ENCODE data around the gene MUC5AC. TPM values are rescaled to one million over a fixed set of nuclear protein-coding genes. Genes with fewer than 3 reads are reported as not detected.
"Not testable (repeated sequence)": the region's sequence is repeated elsewhere in the genome, so short reads cannot be mapped to it uniquely, and the experiment has no call there.

Gene MUC5AC
- polyA plus RNA-seq, 3 donors, result 0.01 TPM; not detected in 1

GRCh38 chr11:1174441-1175370 lies 17.0 kb downstream of the MUC5AC start:
- no peak for DNase-seq (ENCODE audit: low read depth in 3 of 3, low spot score in 2 of 3)

- no peak for DNase-seq (ENCODE audit: low read depth in 3 of 3, low spot score in 2 of 3)
Observed at GRCh38 chr11:1175461-1176223, 17.9 kb downstream of the MUC5AC start.

- DNase-seq (ENCODE audit: low read depth in 3 of 3, low spot score in 2 of 3), result no peak
Observed at GRCh38 chr11:1176224-1177019, 18.7 kb downstream of the MUC5AC start.

DNA sequence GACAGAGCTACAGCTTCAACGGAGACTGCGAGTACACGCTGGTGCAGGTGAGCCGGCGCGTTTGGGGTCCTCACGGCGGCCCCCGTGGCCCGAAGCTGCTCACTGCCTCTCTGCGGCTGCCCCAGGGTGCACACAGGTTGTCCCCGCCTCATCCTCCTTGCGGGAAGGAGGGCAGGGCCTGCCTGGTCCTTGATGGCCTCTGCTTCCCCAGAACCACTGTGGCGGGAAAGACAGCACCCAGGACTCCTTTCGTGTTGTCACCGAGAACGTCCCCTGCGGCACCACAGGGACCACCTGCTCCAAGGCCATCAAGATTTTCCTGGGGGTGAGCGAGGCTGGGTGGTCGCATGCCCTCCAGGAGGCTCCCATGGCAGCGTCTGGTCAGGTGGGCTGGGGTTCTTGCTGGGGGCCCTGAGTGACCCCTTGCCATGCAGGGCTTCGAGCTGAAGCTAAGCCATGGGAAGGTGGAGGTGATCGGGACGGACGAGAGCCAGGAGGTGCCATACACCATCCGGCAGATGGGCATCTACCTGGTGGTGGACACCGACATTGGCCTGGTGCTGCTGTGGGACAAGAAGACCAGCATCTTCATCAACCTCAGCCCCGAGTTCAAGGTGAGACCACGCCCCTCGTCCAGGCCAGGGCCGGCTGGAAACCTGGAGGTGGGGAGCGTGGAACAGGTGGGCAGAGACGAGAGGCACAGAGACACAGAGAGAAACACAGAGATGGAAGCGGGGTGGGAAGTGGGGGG lies 19.4 kb downstream of the MUC5AC start:
- DNase-seq (ENCODE audit: low read depth in 3 of 3, low spot score in 2 of 3), result no peak

- no peak for DNase-seq (ENCODE audit: low read depth in 3 of 3, low spot score in 2 of 3)
Observed at GRCh38 chr11:1177771-1178090, 20.0 kb downstream of the MUC5AC start.

DNA sequence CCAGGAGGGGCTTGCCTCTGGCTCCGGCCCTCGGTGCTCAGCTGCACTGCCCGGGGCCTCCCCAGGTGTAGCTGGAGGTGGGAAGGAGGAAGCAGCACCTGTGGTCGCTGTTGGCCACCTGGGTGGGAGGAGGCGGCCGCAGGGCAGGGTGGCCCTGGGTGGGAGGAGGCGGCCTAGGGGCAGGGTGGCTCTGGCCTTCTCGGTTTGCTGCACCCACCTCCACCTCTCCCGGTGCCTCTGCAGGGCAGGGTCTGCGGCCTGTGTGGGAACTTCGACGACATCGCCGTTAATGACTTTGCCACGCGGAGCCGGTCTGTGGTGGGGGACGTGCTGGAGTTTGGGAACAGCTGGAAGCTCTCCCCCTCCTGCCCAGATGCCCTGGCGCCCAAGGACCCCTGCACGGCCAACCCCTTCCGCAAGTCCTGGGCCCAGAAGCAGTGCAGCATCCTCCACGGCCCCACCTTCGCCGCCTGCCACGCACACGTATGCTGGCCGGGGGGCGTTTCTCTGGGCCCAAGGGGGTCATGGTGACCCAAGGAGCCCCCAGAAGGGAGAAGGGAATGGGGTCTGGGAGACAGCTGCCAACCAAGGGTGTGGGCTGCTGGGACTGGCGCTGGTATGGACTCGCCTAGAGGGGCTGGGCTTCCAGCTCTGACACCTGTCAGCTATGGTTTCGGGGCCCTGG lies 20.6 kb downstream of the MUC5AC start:
- DNase-seq (ENCODE audit: low read depth in 3 of 3, low spot score in 2 of 3), result no peak

GRCh38 chr11:1178906-1179305 lies 21.2 kb downstream of the MUC5AC start:
- no peak for DNase-seq (ENCODE audit: low read depth in 3 of 3, low spot score in 2 of 3)

DNA sequence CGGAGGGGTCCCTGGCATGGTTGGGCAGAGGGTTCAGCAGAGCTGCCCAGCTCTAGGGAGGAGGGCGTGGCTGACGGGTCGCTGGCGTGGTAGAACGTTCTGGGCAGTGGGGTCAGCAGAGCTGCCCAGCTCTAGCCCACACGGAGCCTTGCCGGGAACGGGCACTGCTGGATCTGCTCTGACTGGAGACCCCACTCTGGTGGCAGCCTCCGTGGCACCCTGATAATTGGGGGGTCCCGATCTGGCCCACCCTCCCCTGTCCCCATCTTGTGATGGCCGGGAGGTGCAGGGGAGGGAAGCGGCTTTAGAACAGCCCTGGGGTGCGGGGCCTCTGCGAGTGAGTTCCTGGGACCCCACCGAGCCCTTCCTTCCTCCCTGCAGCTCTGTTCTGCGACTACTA lies 21.9 kb downstream of the MUC5AC start:
- DNase-seq (ENCODE audit: low read depth in 3 of 3, low spot score in 2 of 3), result no peak

DNA sequence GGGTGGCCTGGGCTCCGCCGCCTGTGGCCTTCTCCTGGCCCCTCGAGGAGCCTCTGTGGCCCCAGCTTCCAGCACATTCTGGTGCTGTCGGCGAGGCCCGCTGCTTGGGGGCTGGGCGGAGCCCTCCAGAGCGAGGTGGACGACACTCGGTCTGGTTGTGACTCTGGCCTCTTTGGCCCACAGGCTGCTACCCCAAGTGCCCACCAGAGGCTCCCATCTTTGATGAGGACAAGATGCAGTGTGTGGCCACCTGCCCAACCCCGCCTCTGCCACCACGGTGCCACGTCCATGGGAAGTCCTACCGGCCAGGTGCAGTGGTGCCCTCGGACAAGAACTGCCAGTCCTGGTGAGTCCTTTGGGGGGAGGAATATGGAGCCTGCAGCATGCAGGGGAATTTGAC lies 22.4 kb downstream of the MUC5AC start:
- DNase-seq (ENCODE audit: low read depth in 3 of 3, low spot score in 2 of 3), result no peak

DNA sequence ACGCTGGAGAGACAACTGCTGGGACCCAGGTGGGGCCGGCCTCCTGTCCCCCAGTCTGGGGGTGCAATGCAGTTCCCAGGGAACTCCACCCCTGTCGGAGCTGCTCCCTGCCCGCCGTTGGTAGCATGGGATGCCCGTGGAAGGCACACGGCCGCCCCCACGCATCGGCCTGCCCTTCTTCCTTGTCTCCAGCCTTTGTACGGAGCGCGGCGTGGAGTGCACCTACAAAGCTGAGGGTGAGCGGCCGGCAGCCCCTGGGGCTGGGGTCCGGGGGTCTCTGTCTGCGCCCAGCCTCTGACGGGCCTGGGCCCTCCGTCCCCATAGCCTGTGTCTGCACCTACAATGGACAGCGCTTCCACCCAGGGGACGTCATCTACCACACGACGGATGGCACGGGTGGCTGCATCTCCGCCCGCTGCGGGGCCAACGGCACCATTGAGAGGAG lies 23.2 kb downstream of the MUC5AC start:
- no peak for DNase-seq (ENCODE audit: low read depth in 3 of 3, low spot score in 2 of 3)

DNA sequence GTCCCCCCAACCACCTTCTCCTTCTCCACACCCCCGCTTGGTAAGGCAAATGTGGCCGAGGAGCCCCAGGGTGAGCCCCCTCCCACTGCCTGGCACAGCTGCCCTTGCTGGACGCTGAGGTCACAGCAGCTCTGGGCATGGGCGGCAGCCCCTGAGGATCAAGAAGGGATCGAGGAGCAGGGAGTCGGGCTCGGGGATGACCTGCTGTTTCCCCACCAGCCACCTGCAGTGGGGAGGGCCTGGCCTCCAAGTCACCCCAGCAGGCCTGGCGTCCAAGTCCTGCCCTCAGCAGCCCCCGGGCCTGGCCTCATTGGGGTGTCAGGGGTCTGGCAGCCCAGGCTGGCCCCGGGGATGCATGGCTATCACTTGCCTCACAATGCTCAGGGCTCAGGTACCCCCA lies 23.7 kb downstream of the MUC5AC start:
- DNase-seq (ENCODE audit: low read depth in 3 of 3, low spot score in 2 of 3), result no peak

DNA sequence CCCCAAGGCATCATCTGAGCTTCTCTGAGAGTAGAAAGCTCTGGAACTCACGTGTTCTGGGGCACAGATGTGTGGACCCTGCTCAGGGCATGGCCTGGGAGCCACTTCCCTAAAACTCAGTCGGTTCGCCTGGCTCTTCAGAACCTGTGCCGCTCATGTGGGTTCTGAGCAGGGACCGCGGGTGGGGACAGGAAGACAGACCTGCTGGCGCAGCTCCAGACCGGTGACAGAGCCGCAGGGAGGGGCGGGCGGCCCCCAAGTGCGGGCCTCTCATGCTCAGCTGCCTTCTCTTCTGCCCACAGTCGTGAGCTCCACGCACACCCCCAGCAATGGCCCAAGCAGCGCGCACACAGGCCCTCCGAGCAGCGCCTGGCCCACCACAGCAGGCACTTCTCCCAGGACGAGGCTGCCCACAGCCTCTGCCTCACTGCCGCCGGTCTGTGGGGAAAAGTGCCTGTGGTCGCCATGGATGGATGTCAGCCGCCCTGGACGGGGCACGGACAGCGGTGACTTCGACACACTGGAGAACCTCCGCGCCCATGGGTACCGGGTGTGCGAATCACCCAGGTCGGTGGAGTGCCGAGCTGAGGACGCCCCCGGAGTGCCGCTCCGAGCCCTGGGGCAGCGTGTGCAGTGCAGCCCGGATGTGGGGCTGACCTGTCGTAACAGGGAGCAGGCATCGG lies 24.2 kb downstream of the MUC5AC start:
- no peak for DNase-seq (ENCODE audit: low read depth in 3 of 3, low spot score in 2 of 3)

DNA sequence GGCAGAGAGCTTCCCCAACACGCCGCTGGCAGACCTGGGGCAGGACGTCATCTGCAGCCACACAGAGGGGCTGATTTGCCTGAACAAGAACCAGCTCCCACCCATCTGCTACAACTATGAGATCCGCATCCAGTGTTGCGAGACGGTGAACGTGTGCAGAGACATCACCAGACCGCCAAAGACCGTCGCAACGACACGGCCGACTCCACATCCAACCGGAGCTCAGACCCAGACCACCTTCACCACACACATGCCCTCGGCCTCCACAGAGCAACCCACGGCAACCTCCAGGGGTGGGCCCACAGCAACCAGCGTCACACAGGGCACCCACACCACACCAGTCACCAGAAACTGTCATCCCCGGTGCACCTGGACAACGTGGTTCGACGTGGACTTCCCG lies 26.4 kb downstream of the MUC5AC start:
- not testable (repeated sequence) for DNase-seq (ENCODE audit: low read depth in 3 of 3, low spot score in 2 of 3)

- DNase-seq (ENCODE audit: low read depth in 3 of 3, low spot score in 2 of 3), result not testable (repeated sequence)
Observed at GRCh38 chr11:1188451-1189130, 30.8 kb downstream of the MUC5AC start.

GRCh38 chr11:1189816-1190215 lies 32.1 kb downstream of the MUC5AC start:
- not testable (repeated sequence) for DNase-seq (ENCODE audit: low read depth in 3 of 3, low spot score in 2 of 3)

DNA sequence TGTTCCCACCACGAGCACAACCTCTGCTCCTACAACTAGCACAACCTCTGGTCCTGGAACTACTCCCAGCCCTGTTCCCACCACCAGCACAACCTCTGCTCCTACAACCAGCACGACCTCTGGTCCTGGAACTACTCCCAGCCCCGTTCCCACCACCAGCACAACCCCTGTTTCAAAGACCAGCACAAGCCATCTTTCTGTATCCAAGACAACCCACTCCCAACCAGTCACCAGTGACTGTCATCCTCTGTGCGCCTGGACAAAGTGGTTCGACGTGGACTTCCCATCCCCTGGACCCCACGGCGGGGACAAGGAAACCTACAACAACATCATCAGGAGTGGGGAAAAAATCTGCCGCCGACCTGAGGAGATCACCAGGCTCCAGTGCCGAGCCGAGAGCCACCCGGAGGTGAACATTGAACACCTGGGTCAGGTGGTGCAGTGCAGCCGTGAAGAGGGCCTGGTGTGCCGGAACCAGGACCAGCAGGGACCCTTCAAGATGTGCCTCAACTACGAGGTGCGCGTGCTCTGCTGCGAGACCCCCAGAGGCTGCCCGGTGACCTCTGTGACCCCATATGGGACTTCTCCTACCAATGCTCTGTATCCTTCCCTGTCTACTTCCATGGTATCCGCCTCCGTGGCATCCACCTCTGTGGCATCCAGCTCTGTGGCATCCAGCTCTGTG lies 34.2 kb downstream of the MUC5AC start:
- not testable (repeated sequence) for DNase-seq (ENCODE audit: low read depth in 3 of 3, low spot score in 2 of 3)

DNA sequence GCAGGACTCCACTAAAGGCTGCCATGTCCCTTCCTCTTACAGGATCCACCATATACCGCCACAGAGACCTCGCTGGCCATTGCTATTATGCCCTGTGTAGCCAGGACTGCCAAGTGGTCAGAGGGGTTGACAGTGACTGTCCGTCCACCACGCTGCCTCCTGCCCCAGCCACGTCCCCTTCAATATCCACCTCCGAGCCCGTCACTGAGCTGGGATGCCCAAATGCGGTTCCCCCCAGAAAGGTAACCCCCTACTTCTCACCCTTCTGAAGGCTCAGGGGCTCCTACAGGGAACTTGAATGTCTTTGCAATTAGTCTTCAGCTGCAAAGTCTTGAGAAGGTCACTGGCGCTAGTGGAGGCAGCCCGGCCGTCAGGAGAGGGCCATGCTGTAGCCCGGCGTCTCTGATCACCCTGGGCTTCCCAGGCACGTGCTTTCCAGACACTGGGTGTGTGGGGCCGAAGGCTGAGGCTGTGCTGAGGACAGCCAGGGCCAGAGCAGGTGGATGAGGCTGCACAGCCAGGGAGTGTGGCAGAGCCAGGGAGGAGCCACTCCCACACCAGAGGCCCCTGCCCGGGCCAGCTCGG lies 35.1 kb downstream of the MUC5AC start:
- DNase-seq (ENCODE audit: low read depth in 3 of 3, low spot score in 2 of 3), result no peak
